ENCODE data around the gene FRMD4A.

The FRMD4A gene

DNA sequence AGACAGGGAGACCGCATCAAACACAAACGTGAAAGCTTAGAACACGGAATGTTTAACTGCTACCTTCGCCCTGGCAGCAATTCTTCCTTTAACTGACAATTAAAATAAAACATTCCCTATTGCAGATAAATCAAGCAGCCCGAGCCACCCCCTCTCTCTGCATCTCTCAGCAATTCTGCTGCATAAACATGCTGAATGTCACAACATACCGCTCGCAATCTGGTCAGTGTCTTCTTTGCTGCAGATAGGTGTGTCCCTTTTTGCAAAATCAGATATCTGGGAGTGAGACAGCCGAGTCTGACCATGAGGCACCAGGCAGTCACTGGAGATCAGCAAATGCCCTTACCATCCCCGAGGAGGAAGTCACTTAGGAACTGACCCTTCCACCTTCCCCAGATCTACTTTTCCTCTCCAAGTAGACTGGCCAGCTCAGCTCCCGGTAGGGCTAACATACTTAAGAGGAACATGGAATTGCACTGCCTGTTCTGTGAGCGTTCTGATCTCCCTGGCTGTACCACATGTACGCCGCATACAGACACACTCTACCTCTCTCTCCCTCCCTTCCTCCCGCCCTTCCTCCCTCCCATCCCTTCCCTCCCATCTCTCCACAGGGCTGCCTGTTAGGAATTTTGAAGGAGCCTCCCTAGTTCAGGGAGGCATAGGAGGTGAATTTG lies at the start of gene FRMD4A:
Gene FRMD4A, minus strand, starts transcription at position 537 of the 674 bp plus-strand sequence.
- DNase-seq = no peak

DNA sequence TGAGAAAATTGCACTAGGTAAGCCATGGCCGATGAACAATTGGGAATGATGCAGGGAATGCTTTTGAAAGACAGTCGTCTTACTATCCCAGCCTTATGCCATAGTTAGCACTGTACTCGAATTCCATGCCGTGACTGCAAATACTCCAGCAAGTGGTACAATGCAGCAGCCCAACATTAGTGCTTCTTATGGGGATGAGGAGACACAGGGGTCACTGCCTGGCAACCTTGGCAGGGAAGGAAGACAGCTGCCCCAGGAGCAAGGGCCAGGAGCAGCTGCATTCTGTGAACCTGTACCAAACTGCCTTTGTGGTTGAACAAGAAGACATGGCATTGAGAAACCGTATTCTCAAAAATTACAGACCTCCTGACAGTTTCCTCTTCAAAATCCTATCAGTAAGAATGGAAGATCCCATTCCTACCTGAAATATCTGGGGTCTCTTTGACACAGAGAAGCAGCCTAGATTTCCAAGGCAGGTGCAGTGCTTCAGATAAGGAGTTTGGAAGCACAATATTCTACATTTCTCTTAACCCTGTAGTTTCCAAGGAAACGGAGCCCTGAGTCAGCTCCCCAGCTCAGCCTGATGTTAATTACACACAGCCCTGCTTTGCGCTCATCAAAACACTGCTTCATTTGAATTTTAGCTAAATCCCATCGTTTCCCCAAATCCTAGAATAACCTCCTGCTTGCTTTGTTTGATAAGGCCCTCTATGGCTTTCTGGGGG lies 49.0 kb upstream of the FRMD4A start:
- DNase-seq = no peak

DNA sequence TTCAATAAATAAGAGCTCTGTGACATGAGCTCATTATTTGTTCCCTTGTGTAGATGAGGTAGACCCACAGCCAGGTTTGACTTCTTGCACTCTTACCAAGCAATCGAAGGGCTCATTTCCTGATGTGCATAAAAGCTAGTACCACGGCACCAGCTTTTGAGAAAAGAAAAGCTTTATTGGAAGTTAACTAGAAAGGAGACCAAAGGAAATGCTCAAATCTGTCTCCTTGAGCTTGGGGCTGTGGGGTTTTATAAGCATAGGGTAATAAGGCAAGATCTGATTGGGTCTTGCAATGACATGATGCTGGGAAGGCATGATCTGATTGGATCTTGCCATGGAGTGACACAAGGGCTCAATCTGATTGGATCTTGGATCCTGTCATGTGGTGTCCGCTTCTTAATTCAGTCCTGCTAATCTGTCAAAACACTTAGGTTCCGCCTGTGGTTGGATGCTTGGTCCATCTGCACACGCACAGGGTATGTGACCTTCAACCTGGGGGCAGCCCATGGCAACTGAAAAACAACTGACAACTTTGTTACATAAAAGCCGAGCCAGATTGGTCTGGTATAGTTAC lies 47.8 kb upstream of the FRMD4A start:
- DNase-seq = no peak

DNA sequence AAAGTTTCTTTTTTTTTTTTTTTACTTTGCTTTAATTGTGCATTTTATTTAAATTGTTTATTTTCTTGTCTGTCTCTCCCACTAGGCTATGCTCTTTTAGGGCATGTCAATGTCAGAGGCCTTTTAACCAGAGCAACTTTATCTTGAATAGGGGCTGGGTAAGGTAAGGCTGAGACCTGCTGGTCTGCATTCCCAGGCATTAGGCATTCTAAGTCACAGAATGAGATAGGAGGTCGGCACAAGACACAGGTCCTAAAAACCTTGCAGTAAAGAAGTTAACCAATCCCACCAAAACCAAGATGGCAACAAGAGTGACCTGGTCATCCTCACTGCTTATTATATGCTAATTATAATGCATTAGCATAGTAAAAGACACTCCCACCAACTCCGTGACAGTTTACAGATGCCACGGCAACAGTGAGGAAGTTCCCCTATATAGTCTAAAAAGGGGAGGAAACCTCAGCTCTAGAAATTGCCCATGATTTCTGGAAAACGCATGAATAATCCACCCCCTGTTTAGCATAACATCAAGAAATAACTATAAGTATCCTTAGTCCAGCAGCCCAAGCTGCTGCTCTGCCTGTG lies 47.0 kb upstream of the FRMD4A start:
- DNase-seq = no peak

- no peak for DNase-seq
Measured at GRCh38 chr10:14374745-14375445, 44.2 kb upstream of the FRMD4A start.

- DNase-seq = no peak
Measured at GRCh38 chr10:14372606-14373005, 41.9 kb upstream of the FRMD4A start.

DNA sequence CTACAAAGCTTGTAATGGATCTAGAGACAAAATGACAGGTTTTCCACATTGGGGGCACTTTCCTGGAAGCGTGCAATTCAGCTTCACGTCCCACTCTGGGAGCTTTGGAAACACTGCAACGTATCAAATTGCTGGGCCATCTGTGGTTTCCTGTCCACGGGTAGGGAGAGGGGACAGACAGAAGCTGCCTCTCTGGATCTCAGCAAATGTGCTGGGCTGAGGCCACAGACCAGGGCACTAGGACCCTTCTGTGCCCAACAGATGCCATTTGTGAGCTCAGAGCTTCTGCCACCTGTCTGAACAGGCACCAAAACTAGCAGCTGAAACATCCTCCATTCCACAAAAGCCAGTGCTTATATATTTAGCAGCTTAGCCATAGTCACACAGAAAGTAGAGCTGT lies 40.9 kb upstream of the FRMD4A start:
- DNase-seq = no peak

GRCh38 chr10:14370894-14371293 lies 40.2 kb upstream of the FRMD4A start:
- DNase-seq = no peak

GRCh38 chr10:14369906-14370305 lies 39.2 kb upstream of the FRMD4A start:
- DNase-seq = no peak

DNA sequence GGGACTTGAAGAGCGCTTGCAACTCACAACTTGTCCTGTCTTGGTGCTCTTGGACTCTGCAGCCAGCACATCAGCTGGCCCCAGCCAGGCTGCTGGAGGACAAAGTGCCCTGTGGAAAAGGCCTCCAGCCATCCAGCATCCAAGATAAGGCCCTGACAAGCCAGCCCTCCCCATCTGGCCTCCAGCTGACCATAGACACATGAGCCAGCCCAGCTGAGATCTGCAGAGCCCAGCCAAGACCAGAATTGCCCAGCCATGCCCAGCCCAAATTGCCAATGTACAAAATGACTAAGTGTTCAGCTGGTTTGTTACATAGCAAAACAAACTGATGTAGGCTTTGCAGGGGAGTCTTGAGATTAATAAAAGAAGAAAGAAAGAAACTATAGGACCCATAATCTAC lies 36.0 kb upstream of the FRMD4A start:
- DNase-seq = no peak

DNA sequence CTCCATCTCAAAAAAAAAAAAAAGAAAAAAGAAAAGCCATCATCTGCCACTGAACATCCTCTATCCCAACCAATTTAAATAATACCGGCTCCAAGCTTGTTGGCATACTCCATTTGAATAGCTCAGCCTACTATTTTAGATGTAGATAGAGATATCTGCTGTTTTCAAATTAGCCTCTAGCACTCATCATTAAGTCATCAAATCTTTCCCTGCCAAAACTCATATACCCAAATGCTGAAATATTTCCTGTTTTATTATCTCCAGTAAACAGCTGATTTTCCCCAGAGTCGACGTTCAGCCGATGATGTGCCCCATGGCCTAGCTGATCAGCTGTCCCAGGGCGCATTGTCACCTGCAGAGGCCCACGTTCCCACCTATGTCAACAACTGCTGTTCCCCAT lies 34.5 kb upstream of the FRMD4A start:
- DNase-seq = no peak

DNA sequence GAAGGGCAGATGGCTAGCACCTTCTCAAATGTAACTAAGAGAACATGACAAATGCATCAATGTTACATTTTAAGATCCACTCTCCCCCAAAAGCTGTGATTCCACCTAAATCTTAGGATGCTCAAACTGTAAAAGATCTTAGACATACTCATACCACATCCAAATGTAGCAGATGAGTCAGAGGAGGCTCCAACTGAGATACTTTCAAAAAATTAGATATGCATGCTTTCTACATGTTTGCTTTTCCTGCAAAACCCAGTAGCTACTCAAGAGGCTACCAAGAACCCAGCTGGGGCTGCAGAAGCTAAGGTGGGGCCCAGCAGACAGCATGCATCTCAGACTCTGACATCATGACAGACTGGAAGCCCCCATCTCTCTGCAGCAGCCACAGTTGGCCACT lies 31.4 kb upstream of the FRMD4A start:
- DNase-seq = no peak

DNA sequence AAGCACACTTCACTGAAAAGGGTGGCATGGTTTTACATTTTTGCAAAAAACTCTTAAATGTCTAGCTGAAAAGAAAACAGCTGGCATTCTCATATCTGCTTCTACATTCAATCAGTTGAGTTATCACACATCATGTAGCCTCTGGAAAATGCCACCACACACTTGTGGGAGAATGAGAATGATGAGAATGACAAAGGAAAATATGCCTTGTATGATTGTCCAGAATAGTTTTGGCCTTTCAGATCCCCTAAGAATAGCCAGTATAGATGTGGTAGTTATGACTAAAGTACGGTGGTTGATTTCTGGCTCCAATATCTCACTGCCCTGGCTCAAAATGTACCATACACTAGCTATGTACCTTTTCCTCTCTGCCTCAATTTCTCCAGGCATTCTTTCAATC lies 30.2 kb upstream of the FRMD4A start:
- DNase-seq = no peak

DNA sequence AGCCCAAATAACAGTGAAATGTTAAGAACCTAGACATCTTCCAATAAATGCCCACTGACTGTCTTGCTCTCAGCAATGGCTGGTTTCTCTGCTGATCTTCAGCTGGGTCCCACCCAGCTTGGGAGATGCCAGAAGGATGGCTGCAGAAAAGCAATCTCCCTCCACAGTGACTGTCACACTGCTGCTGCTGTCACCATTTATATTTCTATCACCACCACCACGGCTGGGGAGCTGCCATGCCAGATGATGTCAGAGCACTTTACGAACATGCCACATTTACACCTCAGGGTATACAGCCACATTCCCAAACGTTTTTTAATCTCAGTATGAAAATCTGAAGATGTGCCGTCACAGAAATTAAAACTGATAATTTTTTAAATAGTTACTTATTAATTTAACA lies 29.8 kb upstream of the FRMD4A start:
- DNase-seq = no peak

DNA sequence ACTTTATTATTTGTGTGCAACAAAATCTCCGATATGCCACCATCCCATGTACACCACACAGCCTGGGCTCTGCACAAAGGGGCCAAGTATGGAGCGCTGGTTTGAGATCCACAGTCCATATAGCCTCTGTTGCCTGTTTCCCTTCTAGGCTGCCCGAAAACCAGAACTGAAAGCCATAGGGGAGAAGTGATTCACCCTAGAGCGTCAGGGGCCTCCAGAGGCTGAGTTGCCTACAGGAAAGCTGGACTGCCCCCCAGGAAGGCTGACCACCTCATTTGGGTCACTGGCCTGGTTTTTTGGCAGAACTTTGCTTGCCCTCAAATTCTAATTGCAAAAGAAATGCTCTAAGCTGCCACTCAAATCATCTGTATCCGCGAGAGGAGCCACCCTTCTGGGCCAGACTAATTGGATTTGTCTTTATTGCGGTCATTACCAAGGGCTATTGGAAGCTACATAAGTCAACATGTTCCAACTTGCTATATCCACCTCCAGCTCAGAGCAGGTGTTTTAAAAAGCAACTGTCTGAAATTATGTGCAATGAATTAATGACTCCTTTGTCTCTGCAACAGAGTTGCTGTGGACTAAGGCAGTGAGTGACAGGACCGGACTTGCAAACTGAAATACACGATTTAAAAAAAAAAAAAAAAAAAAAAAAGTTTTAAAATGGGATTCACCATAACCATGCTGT lies 28.3 kb upstream of the FRMD4A start:
- DNase-seq = no peak

DNA sequence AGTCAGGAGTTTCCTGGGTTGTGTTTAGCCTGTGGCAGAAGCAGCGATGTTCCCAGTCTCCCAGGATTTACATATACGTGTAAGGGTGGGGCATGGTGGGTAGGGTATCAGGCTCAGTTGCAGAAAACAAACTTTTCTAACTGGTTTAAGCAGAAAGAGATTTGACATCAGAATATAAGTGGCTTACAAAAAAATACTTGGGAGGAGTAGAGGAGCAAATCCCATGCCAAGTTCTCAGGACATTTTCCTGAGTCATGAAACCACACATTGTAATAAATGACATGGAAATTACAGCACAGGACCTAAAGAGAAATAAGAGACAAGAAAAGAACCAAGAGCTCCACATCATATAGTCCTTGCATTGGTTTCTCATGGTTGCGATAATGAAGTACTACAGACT lies 26.2 kb upstream of the FRMD4A start:
- no peak for DNase-seq

DNA sequence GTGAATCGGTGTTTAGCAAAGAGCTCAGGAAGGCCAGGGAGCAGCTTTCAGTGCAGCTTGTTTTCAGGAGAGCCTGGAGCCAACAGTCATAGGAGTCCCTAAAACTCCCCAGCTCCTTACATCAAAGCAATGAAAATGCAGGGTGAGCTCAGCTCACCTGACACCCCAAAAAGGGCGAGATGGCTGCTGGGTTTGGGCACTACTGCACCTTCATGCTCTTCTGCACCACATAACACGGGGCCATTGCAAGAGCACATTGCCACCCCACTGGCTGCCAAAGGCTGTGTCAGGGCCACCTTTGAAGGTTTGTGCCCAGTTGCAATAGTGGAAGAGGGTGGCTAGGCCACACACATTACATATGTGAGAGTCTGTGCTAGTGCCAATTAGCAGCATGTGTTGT lies 25.0 kb upstream of the FRMD4A start:
- no peak for DNase-seq

GRCh38 chr10:14353291-14353913 lies 22.7 kb upstream of the FRMD4A start:
- no peak for DNase-seq

DNA sequence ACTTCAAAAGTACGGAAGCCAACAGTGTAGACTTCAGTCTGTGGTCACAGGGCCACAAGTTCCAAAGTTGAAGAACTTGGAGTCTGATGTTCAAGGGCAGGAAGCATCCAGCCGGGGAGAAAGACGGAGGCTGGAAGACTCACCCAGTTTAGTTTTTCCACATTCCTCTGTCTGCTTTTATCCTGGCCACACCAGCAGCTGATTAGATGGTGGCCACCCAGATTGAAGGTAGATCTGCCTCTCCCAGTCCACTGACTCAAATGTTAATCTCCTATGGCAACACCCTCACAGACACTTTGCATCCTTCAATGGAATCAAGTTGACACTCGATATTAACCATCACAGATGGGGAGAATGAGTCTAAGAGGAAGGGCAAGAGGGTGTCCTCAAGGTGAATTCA lies 19.3 kb upstream of the FRMD4A start:
- DNase-seq = no peak

- DNase-seq = no peak
Measured at GRCh38 chr10:14349081-14349480, 18.4 kb upstream of the FRMD4A start.

- no peak for DNase-seq
Measured at GRCh38 chr10:14345262-14345661, 14.5 kb upstream of the FRMD4A start.

- no peak for DNase-seq
Measured at GRCh38 chr10:14340051-14340744, 9.5 kb upstream of the FRMD4A start.
